ENCODE results near the gene PPP2R2B.

PPP2R2B gene

GRCh38 chr5:146582051-146582596 is 296.4 kb downstream of the PPP2R2B start:
- no peak for TF ChIP-seq CTCF (IDR thresholded peaks at IDR 0.05; ENCODE audit: borderline replicate concordance, insufficient read depth, low read depth, low read length)
- H3K4me3 ChIP-seq (ENCODE audit: low read depth, low read length): no peak overlapping the region

- TF ChIP-seq CTCF (IDR thresholded peaks at IDR 0.05; ENCODE audit: borderline replicate concordance, insufficient read depth, low read depth, low read length): no peak
- H3K4me3 ChIP-seq (ENCODE audit: low read depth, low read length): no peak overlapping the region
Observed at GRCh38 chr5:146580237-146580636, 298.3 kb downstream of the PPP2R2B start.

GRCh38 chr5:146574713-146575112 is 303.8 kb downstream of the PPP2R2B start:
- no peak overlapping the region for H3K4me3 ChIP-seq (ENCODE audit: low read depth, low read length)
- no peak for TF ChIP-seq CTCF (IDR thresholded peaks at IDR 0.05; ENCODE audit: borderline replicate concordance, insufficient read depth, low read depth, low read length)

- TF ChIP-seq CTCF (IDR thresholded peaks at IDR 0.05; ENCODE audit: borderline replicate concordance, insufficient read depth, low read depth, low read length): no peak
- H3K4me3 ChIP-seq (ENCODE audit: low read depth, low read length): no peak overlapping the region
Observed at GRCh38 chr5:146568161-146568560, 310.4 kb downstream of the PPP2R2B start.

GRCh38 chr5:146565764-146566367 is 312.7 kb downstream of the PPP2R2B start:
- peak; percentile 60; the same call in 1 of the 2 replicates for TF ChIP-seq CTCF (IDR thresholded peaks at IDR 0.05; ENCODE audit: borderline replicate concordance, insufficient read depth, low read depth, low read length)
- no peak overlapping the region for H3K4me3 ChIP-seq (ENCODE audit: low read depth, low read length)

- no peak overlapping the region for H3K4me3 ChIP-seq (ENCODE audit: low read depth, low read length)
- TF ChIP-seq CTCF (IDR thresholded peaks at IDR 0.05; ENCODE audit: borderline replicate concordance, insufficient read depth, low read depth, low read length): no peak
Observed at GRCh38 chr5:146564007-146564762, 314.4 kb downstream of the PPP2R2B start.

- no peak for TF ChIP-seq CTCF (IDR thresholded peaks at IDR 0.05; ENCODE audit: borderline replicate concordance, insufficient read depth, low read depth, low read length)
- H3K4me3 ChIP-seq (ENCODE audit: low read depth, low read length): no peak overlapping the region
Observed at GRCh38 chr5:146562461-146562860, 316.1 kb downstream of the PPP2R2B start.
